Trophoblast cell (in vitro differentiated cells and primary cell): ENCODE data around the gene SPSB4.
A peak's percentile ranks its signal among the peaks of the same experiment; 100 is the strongest.

Experiments
- DNase-seq, 2 donors: peaks; one replicate each; pipeline ENCODE4 v3.0.0-alpha.2; 2016
- H2AFZ ChIP-seq: 2 replicates; pipeline ENCODE4 v1.6.1; 2013; ENCODE audit warnings: low read length, moderate library complexity, mild to moderate bottlenecking; ENCODE audit not compliant: insufficient read depth, poor library complexity
- H2AK5ac ChIP-seq: 2 replicates; pipeline ENCODE4 v1.6.1; 2013; ENCODE audit warnings: mild to moderate bottlenecking, low read length
- H2BK120ac ChIP-seq: 2 replicates; pipeline ENCODE4 v1.6.1; 2013; ENCODE audit warnings: low read length, mild to moderate bottlenecking, moderate library complexity; ENCODE audit not compliant: insufficient read depth, poor library complexity
- H2BK12ac ChIP-seq: 2 replicates; pipeline ENCODE4 v1.6.1; 2013; ENCODE audit warnings: mild to moderate bottlenecking, low read length, moderate library complexity
- H2BK5ac ChIP-seq: 2 replicates; pipeline ENCODE4 v1.6.1; 2013; ENCODE audit warnings: low read length, low read depth, moderate library complexity, mild to moderate bottlenecking; ENCODE audit not compliant: poor library complexity
- H3K14ac ChIP-seq: 2 replicates; pipeline ENCODE4 v1.6.1; 2013; ENCODE audit warnings: mild to moderate bottlenecking, low read length
- H3K18ac ChIP-seq: 2 replicates; pipeline ENCODE4 v1.6.1; 2013; ENCODE audit warnings: mild to moderate bottlenecking, low read length
- H3K23ac ChIP-seq: 2 replicates; pipeline ENCODE4 v1.6.1; 2013; ENCODE audit warnings: low read length
- H3K27ac ChIP-seq: 2 replicates; pipeline ENCODE4 v1.5.1; 2013; ENCODE audit warnings: low read depth, mild to moderate bottlenecking, inconsistent platforms, low read length, moderate library complexity
- H3K27me3 ChIP-seq: 2 replicates; pipeline ENCODE4 v1.6.1; 2013; ENCODE audit warnings: inconsistent platforms, mild to moderate bottlenecking, low read length, moderate library complexity; ENCODE audit not compliant: insufficient read depth
- H3K36me3 ChIP-seq, 2 experiments: 1 replicate in 1 of 2; 2 replicates in 1 of 2; pipeline ENCODE4 v1.6.1; 2013; ENCODE audit warnings: low read length in 2 of 2, mild to moderate bottlenecking in 2 of 2, moderate library complexity in 1 of 2; ENCODE audit not compliant: insufficient read depth in 2 of 2, control insufficient read depth in 1 of 2
- H3K4ac ChIP-seq: 2 replicates; pipeline ENCODE4 v1.6.1; 2013; ENCODE audit warnings: low read depth, mild to moderate bottlenecking, low read length, moderate library complexity
- H3K4me1 ChIP-seq, 2 experiments: 1 replicate in 1 of 2; 2 replicates in 1 of 2; pipeline ENCODE4 v1.6.1; 2013; ENCODE audit warnings: low read length in 2 of 2, mild to moderate bottlenecking in 2 of 2, moderate library complexity in 1 of 2; ENCODE audit not compliant: insufficient read depth in 2 of 2, control insufficient read depth in 1 of 2
- H3K4me2 ChIP-seq: 2 replicates; pipeline ENCODE4 v1.6.1; 2013; ENCODE audit warnings: inconsistent platforms, mild to moderate bottlenecking, low read length, moderate library complexity
- H3K4me3 ChIP-seq: 2 replicates; pipeline ENCODE4 v1.5.1; 2013; ENCODE audit warnings: mild to moderate bottlenecking, low read depth, low read length, inconsistent platforms
- H3K79me1 ChIP-seq: one replicate; pipeline ENCODE4 v1.6.1; 2013; ENCODE audit warnings: low read length
- H3K79me2 ChIP-seq: 2 replicates; pipeline ENCODE4 v1.6.1; 2013; ENCODE audit warnings: low read length, mild to moderate bottlenecking; ENCODE audit not compliant: control insufficient read depth, insufficient read depth, poor library complexity
- H3K9ac ChIP-seq: 2 replicates; pipeline ENCODE4 v1.6.1; 2013; ENCODE audit warnings: mild to moderate bottlenecking, low read length
- H3K9me3 ChIP-seq: 2 replicates; pipeline ENCODE4 v1.6.1; 2013; ENCODE audit warnings: low read depth, mild to moderate bottlenecking, control low read depth, inconsistent platforms, low read length; ENCODE audit not compliant: insufficient read depth
- H4K12ac ChIP-seq: 2 replicates; pipeline ENCODE4 v1.6.1; 2013; ENCODE audit warnings: low read depth, mild to moderate bottlenecking, low read length, moderate library complexity
- H4K8ac ChIP-seq: 2 replicates; pipeline ENCODE4 v1.6.1; 2013; ENCODE audit warnings: low read depth, mild to moderate bottlenecking, low read length, moderate library complexity
- H4K91ac ChIP-seq: one replicate; pipeline ENCODE4 v1.6.1; 2013; ENCODE audit warnings: low read depth, mild to moderate bottlenecking, low read length, moderate library complexity
- WGBS: extraction: QIAGEN DNeasy Blood & Tissue Kit; methylation state at CpG from one replicate; pipeline ENCODE4 v1.1.7; 2013; ENCODE audit warnings: missing lambda C conversion rate; ENCODE audit not compliant: insufficient read length, insufficient coverage; ENCODE audit errors: extremely low coverage; 5-methylcytosine and 5-hydroxymethylcytosine counted together

Gene SPSB4

GRCh38 chr3:141181819-141182218 lies 130.7 kb downstream of the SPSB4 start:
- Histone ChIP-seq H3K4me1 (no peaks in the 10 kb centered on the region), H3K18ac (no peak overlapping the region), H2BK5ac (no peak overlapping the region), H3K9me3 (peaks cover 3% of the 10 kb centered on the region), H3K9ac (no peak overlapping the region), H2BK120ac (no peak overlapping the region), H2BK12ac (no peak overlapping the region), H4K8ac (no peak overlapping the region), H4K91ac (no peak overlapping the region), H3K27ac (no peak overlapping the region), H3K36me3 (no peaks in the 10 kb centered on the region), H3K4me3 (no peak overlapping the region), H4K12ac (no peak overlapping the region), H2AK5ac (no peak overlapping the region), H3K79me1 (no peaks in the 10 kb centered on the region), H3K14ac (no peak overlapping the region), H3K23ac (no peak overlapping the region), H3K27me3 (no peaks in the 10 kb centered on the region), H3K4me2 (no peak overlapping the region), H3K4ac (no peak overlapping the region), H3K79me2 (no peaks in the 10 kb centered on the region), H2AFZ (no peak overlapping the region)
- no CpG with 5 or more reads among the region's 3 CpGs for WGBS
- DNase-seq: no peak

DNA sequence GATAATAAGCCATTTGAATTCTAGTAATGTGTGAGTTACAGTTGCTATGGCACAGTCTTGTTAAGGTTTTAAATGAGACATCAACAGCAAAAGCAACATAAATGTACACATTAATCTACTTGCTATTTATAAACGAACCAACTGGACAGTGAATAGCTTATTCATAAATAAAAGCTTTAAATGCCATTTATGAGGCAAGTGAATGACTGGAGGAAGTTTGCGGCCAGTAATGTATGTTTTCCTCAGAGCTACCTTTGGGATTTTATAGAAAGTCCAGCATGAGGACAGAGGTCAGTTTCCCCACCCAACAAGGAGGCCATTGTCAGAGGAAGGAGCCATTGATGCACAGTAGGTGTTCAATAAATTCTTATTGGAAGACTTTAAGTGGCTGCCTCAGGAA lies 132.5 kb downstream of the SPSB4 start:
- H3K9ac ChIP-seq: no peak overlapping the region
- no peak overlapping the region for H4K91ac ChIP-seq
- H3K4me2 ChIP-seq: no peak overlapping the region
- H4K8ac ChIP-seq: no peak overlapping the region
- no peak for DNase-seq
- H3K79me2 ChIP-seq: no peaks in the 10 kb centered on the region
- no peak overlapping the region for H4K12ac ChIP-seq
- no peak overlapping the region for H3K18ac ChIP-seq
- no peak overlapping the region for H2BK12ac ChIP-seq
- no peak overlapping the region for H3K4me3 ChIP-seq
- no CpG with 5 or more reads among the region's 2 CpGs for WGBS
- no peaks in the 10 kb centered on the region for H3K27me3 ChIP-seq
- H3K36me3 ChIP-seq: no peaks in the 10 kb centered on the region
- no peak overlapping the region for H3K4ac ChIP-seq
- peaks cover 3% of the 10 kb centered on the region for H3K9me3 ChIP-seq
- no peak overlapping the region for H3K23ac ChIP-seq
- no peak overlapping the region for H3K27ac ChIP-seq
- H2BK5ac ChIP-seq: no peak overlapping the region
- H3K14ac ChIP-seq: no peak overlapping the region
- H3K79me1 ChIP-seq: no peaks in the 10 kb centered on the region
- no peak overlapping the region for H2AFZ ChIP-seq
- no peak overlapping the region for H2AK5ac ChIP-seq
- H2BK120ac ChIP-seq: no peak overlapping the region
- no peaks in the 10 kb centered on the region for H3K4me1 ChIP-seq

DNA sequence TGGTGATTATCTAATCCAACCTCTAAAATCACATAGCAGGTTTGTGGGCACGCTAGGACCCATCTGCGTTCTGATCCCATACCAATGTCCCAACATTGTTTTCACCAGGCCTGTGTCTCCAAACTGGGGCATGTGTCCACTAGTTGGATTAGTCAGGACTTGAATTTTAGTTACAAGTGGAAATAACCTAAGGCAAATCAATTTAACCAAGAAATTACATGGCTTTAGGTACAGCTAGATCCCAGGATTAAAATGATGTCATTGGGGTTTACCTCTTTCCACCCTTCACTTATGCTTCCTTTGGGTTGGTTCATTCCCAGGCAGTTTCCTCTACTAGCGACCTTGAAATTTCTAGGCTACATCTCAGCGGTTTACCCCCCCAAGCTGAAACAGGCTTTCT lies 133.3 kb downstream of the SPSB4 start:
- H2AK5ac ChIP-seq: no peak overlapping the region
- H4K12ac ChIP-seq: no peak overlapping the region
- no peak overlapping the region for H2BK5ac ChIP-seq
- no peaks in the 10 kb centered on the region for H3K79me2 ChIP-seq
- no peaks in the 10 kb centered on the region for H3K9me3 ChIP-seq
- H3K9ac ChIP-seq: no peak overlapping the region
- H3K4ac ChIP-seq: no peak overlapping the region
- H3K23ac ChIP-seq: no peak overlapping the region
- H2BK120ac ChIP-seq: no peak overlapping the region
- no peak for DNase-seq
- no peak overlapping the region for H2BK12ac ChIP-seq
- no peaks in the 10 kb centered on the region for H3K4me1 ChIP-seq
- H2AFZ ChIP-seq: no peak overlapping the region
- no peaks in the 10 kb centered on the region for H3K79me1 ChIP-seq
- no peaks in the 10 kb centered on the region for H3K36me3 ChIP-seq
- H3K14ac ChIP-seq: no peak overlapping the region
- no peak overlapping the region for H4K8ac ChIP-seq
- no peaks in the 10 kb centered on the region for H3K27me3 ChIP-seq
- H4K91ac ChIP-seq: no peak overlapping the region
- no peak overlapping the region for H3K4me2 ChIP-seq
- H3K4me3 ChIP-seq: no peak overlapping the region
- H3K18ac ChIP-seq: no peak overlapping the region
- no peak overlapping the region for H3K27ac ChIP-seq
- no CpG with 5 or more reads among the region's 4 CpGs for WGBS

DNA sequence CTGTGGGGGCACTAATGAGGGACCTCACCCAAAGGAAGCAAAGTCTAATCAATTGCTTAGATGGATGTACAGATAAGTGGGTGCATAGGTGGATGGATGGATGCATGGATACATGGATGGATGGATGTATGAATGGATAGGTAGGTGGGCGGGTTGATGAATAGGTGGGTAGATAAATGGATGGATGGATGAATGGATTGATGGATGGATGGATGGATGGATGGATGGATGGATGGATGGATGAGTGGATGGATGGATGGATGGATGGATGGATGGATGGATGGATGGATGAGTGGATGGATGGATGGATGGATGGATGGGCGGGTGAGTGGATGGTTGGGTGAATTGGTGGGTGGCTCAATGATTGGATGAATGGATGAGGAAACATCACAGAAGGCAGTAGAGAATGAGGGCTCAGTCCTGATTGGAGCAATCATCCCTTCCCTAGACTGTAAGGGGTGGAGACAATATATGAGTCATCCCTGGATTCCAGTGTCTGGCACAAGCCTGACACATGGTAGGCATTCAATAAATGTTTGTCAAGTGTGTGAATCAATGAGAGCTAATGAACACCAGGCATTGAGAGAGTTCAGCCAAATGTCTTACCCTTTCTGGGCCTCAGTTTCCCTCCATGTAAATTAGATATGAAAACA lies 140.1 kb downstream of the SPSB4 start:
- Histone ChIP-seq H2AK5ac (no peak overlapping the region), H4K12ac (no peak overlapping the region), H3K9me3 (peaks cover 1% of the 10 kb centered on the region), H2AFZ (no peak overlapping the region), H3K4me3 (no peak overlapping the region), H3K9ac (no peak overlapping the region), H4K8ac (no peak overlapping the region), H3K79me1 (no peaks in the 10 kb centered on the region), H3K18ac (no peak overlapping the region), H3K36me3 (no peaks in the 10 kb centered on the region), H2BK12ac (no peak overlapping the region), H3K27me3 (no peaks in the 10 kb centered on the region), H2BK5ac (no peak overlapping the region), H3K14ac (no peak overlapping the region), H4K91ac (no peak overlapping the region), H3K27ac (no peak overlapping the region), H3K4me2 (no peak overlapping the region), H3K79me2 (no peaks in the 10 kb centered on the region), H2BK120ac (no peak overlapping the region), H3K23ac (no peak overlapping the region), H3K4ac (no peak overlapping the region), H3K4me1 (no peaks in the 10 kb centered on the region)
- DNase-seq: peak in 1 of 2 donors; percentile 15
- 100% methylated on average over 1 of the region's 2 CpGs for WGBS
